ENCODE data around the gene DCAF11. TPM values are rescaled to one million over a fixed set of nuclear protein-coding genes. Genes with fewer than 3 reads are reported as not detected.

Gene DCAF11
- total and polyA plus RNA-seq, 2 of the 8 experiments (the other 6 are each of a cell fraction or from before 2014, with no cell fraction given): 60.4 to 63.6 TPM

DNA sequence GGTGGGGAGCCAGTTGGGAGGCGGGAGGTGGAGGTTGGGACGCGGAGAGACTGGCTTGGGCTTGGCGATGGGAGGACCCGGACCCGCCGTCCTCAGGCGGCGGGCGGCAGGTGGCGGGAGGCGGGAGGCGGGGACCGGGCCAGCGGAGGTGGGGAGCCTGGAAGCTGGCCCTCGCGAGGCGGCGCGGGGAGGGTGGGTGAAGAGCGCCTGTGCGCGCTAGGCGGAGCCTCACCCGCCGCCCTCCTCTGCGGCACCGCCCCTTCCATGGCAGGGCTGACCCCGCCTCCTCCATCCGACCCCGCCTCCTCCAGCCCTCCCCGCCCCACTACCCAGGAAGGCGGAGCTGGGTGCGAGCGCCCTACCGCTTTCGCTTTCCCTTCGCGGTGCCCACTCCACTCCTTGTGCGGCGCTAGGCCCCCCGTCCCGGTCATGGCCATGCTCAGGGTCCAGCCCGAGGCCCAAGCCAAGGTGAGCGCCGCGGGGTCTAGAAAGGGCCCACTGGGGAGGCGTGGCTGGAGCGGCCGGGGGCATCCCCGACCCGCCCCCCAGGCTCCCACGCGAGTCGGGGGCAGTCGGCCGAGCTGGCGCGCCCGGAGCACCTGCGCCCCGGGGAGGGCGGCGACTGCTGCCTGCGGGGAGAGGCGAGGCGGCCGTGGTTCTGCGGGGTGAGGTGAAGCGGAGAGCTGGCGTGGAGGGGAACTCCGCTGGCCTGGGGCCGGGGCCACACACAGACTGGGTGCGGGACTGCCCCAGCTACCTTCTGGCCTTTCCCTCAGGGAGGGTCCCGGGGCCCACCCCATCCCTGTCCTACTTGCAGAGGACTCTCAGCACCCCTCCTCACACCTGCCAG is 21.5 kb downstream of the DCAF11 start, which contains the start of gene PSME1 (continued):
- TF ChIP-seq PHF8 (conservative IDR thresholded peaks at IDR 0.05; ENCODE audit: low read depth, low read length) (peak; percentile 44; the same call in 1 of the 2 replicates), SP1 (IDR thresholded peaks at IDR 0.05; ENCODE audit: low read depth, low read length) (no peak; the same call in 1 of the 2 replicates), MAFK (IDR thresholded peaks at IDR 0.05; ENCODE audit: low read depth, low read length) (no peak), EZH2 (IDR thresholded peaks at IDR 0.05; ENCODE audit: low read depth, low read length, severe bottlenecking) (no peak), FOSL1 (IDR thresholded peaks at IDR 0.05; ENCODE audit: insufficient read depth, low read depth, low read length) (no peak), TAF1 (IDR thresholded peaks at IDR 0.05; ENCODE audit: low read depth, low read length) (0 out of 2 replicates have a peak, but pooled peaks have one; percentile 12)
- TF ChIP-seq, protein P1, sequence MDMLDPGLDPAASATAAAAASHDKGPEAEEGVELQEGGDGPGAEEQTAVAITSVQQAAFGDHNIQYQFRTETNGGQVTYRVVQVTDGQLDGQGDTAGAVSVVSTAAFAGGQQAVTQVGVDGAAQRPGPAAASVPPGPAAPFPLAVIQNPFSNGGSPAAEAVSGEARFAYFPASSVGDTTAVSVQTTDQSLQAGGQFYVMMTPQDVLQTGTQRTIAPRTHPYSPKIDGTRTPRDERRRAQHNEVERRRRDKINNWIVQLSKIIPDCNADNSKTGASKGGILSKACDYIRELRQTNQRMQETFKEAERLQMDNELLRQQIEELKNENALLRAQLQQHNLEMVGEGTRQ (IDR thresholded peaks at IDR 0.05; ENCODE audit: low read length): no peak

All from H1 (cell line).